H1 (cell line): ENCODE data around the gene MCL1. TPM values are rescaled to one million over a fixed set of nuclear protein-coding genes. Genes with fewer than 3 reads are reported as not detected.

ENCODE experiments used
- CEBPB ChIP-seq: IDR thresholded peaks from 2 replicates; pipeline ENCODE4 v1.6.1; 2012; ENCODE audit warnings: low read depth, low read length
- CREB1 ChIP-seq: IDR thresholded peaks from 2 replicates; pipeline ENCODE4 v1.6.1; 2012; ENCODE audit warnings: inconsistent platforms
- GABPA ChIP-seq: IDR thresholded peaks from 2 replicates; pipeline ENCODE4 v1.6.1; 2011; ENCODE audit warnings: mild to moderate bottlenecking, low read length, moderate library complexity, borderline replicate concordance; ENCODE audit not compliant: insufficient read depth
- GTF2F1 ChIP-seq: IDR thresholded peaks from 2 replicates; pipeline ENCODE4 v1.6.1; 2012; ENCODE audit warnings: low read depth, low read length, improper control_type of control experiment, borderline replicate concordance
- HDAC2 ChIP-seq, 2 experiments: fragments of 300-600 bp in 1 of 2; sonication (generic) in 1 of 2; IDR thresholded peaks; 2 replicates each; pipeline ENCODE4 v1.6.1; 2011 to 2012; ENCODE audit warnings: low read depth in 2 of 2, low read length in 2 of 2, mild to moderate bottlenecking in 2 of 2, moderate library complexity in 2 of 2, borderline replicate concordance in 1 of 2, inconsistent platforms in 1 of 2
- NRF1 ChIP-seq: IDR thresholded peaks from 2 replicates; pipeline ENCODE4 v1.6.1; 2011; ENCODE audit warnings: mild to moderate bottlenecking, low read depth, low read length, improper control_type of control experiment
- POU5F1 ChIP-seq: IDR thresholded peaks from 2 replicates; pipeline ENCODE4 v1.6.1; 2011; ENCODE audit warnings: low read depth, mild to moderate bottlenecking, low read length, moderate library complexity
- SP1 ChIP-seq: IDR thresholded peaks from 2 replicates; pipeline ENCODE4 v1.6.1; 2011; ENCODE audit warnings: low read depth, low read length
- TAF1 ChIP-seq: IDR thresholded peaks from 2 replicates; pipeline ENCODE4 v1.6.1; 2011; ENCODE audit warnings: mild to moderate bottlenecking, low read depth, low read length
- TAF7 ChIP-seq: optimal IDR thresholded peaks from 2 replicates; pipeline ENCODE3; 2011; ENCODE audit warnings: low read depth, mild to moderate bottlenecking, inconsistent platforms, low read length, moderate library complexity, borderline replicate concordance
- polyA plus RNA-seq, 7 experiments: library from polyadenylated mRNA; depleted of rRNA in 3 of 7; stranded (reverse) in 5 of 7; unstranded in 2 of 7; fragments of >200 nt in 5 of 7; fragments of 200-250 nt in 2 of 7; gene quantifications; 1 replicate in 5 of 7; 2 replicates in 1 of 7; 4 replicates in 1 of 7; pipeline versions ENCODE4 v1.2.1 to v1.2.3, GENCODE V29; 2011 to 2013; ENCODE audit warnings: missing spikeins in 2 of 7, mixed read lengths in 2 of 7
- total RNA-seq: library from RNA; stranded (reverse); fragmentation: NEBNext Ultra II Directional; extraction: Animal tissue kit (Norgen Biotek cat#: 25700); gene quantifications from 2 replicates; pipeline ENCODE4 v1.2.1, GENCODE V29; 2021
- TF ChIP-seq, protein P1 (sequence below): fragments of 300-600 bp; sonication (generic); IDR thresholded peaks from 2 replicates; pipeline ENCODE4 v1.7.1; 2012; ENCODE audit warnings: low read length, moderate library complexity, mild to moderate bottlenecking, inconsistent platforms; ENCODE audit not compliant: insufficient replicate concordance

The MCL1 gene
- total and polyA plus RNA-seq, 2 of the 8 experiments (the other 6 are each of a cell fraction or from before 2014, with no cell fraction given): 61.1 to 218 TPM

DNA sequence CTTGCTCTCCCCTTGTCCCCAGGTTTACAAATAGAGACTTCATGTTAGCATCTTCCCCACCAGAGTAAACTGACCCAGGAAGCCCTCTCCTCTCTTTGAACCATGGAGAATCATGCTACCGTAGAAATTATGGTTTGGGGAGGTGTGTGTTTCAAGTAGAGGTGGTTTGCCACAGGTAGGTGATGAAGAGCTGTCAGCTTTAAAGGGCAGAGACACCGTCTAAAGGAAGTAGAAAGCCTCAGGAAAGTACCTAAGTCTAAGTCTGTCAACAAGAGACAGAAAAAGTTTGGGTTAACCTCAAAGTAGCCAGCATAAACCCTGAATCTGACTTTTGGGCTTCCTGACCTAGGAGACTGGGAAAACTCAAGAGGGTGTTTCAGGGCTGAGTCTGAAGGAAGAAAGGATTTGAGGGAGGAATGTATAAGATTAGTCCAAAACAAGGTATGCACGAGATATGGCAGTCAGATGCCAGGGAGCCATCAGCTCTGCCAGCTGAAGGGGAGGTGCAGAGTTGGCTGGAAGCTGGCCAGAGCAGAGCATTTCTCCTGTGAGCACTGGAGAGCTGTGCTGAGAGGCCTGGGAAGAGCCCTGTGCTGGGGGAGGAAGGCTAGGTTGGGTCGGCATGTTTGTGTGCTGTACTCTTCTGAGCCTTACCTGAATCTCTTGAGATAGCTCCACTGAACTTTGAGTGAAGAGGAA is 15.9 kb downstream of the MCL1 start (continued):
- TF ChIP-seq, protein P1, sequence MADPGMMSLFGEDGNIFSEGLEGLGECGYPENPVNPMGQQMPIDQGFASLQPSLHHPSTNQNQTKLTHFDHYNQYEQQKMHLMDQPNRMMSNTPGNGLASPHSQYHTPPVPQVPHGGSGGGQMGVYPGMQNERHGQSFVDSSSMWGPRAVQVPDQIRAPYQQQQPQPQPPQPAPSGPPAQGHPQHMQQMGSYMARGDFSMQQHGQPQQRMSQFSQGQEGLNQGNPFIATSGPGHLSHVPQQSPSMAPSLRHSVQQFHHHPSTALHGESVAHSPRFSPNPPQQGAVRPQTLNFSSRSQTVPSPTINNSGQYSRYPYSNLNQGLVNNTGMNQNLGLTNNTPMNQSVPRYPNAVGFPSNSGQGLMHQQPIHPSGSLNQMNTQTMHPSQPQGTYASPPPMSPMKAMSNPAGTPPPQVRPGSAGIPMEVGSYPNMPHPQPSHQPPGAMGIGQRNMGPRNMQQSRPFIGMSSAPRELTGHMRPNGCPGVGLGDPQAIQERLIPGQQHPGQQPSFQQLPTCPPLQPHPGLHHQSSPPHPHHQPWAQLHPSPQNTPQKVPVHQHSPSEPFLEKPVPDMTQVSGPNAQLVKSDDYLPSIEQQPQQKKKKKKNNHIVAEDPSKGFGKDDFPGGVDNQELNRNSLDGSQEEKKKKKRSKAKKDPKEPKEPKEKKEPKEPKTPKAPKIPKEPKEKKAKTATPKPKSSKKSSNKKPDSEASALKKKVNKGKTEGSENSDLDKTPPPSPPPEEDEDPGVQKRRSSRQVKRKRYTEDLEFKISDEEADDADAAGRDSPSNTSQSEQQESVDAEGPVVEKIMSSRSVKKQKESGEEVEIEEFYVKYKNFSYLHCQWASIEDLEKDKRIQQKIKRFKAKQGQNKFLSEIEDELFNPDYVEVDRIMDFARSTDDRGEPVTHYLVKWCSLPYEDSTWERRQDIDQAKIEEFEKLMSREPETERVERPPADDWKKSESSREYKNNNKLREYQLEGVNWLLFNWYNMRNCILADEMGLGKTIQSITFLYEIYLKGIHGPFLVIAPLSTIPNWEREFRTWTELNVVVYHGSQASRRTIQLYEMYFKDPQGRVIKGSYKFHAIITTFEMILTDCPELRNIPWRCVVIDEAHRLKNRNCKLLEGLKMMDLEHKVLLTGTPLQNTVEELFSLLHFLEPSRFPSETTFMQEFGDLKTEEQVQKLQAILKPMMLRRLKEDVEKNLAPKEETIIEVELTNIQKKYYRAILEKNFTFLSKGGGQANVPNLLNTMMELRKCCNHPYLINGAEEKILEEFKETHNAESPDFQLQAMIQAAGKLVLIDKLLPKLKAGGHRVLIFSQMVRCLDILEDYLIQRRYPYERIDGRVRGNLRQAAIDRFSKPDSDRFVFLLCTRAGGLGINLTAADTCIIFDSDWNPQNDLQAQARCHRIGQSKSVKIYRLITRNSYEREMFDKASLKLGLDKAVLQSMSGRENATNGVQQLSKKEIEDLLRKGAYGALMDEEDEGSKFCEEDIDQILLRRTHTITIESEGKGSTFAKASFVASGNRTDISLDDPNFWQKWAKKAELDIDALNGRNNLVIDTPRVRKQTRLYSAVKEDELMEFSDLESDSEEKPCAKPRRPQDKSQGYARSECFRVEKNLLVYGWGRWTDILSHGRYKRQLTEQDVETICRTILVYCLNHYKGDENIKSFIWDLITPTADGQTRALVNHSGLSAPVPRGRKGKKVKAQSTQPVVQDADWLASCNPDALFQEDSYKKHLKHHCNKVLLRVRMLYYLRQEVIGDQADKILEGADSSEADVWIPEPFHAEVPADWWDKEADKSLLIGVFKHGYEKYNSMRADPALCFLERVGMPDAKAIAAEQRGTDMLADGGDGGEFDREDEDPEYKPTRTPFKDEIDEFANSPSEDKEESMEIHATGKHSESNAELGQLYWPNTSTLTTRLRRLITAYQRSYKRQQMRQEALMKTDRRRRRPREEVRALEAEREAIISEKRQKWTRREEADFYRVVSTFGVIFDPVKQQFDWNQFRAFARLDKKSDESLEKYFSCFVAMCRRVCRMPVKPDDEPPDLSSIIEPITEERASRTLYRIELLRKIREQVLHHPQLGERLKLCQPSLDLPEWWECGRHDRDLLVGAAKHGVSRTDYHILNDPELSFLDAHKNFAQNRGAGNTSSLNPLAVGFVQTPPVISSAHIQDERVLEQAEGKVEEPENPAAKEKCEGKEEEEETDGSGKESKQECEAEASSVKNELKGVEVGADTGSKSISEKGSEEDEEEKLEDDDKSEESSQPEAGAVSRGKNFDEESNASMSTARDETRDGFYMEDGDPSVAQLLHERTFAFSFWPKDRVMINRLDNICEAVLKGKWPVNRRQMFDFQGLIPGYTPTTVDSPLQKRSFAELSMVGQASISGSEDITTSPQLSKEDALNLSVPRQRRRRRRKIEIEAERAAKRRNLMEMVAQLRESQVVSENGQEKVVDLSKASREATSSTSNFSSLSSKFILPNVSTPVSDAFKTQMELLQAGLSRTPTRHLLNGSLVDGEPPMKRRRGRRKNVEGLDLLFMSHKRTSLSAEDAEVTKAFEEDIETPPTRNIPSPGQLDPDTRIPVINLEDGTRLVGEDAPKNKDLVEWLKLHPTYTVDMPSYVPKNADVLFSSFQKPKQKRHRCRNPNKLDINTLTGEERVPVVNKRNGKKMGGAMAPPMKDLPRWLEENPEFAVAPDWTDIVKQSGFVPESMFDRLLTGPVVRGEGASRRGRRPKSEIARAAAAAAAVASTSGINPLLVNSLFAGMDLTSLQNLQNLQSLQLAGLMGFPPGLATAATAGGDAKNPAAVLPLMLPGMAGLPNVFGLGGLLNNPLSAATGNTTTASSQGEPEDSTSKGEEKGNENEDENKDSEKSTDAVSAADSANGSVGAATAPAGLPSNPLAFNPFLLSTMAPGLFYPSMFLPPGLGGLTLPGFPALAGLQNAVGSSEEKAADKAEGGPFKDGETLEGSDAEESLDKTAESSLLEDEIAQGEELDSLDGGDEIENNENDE: no peak
- TF ChIP-seq POU5F1 (no peak), CEBPB (no peak), GABPA (no peak), SP1 (no peak), TAF7 (no peak), NRF1 (no peak), GTF2F1 (no peak), HDAC2 (IDR thresholded peaks at IDR 0.05; ENCODE audit: borderline replicate concordance in 1 of 2, low read depth in 2 of 2, low read length in 2 of 2) (no peak), CREB1 (no peak), TAF1 (no peak)
